NCI-H1105 treated with DMSO at 0.1 percent for 48 hours (cell line): ENCODE results near the gene GP5.

ENCODE experiments used
- DNase-seq: peaks from one replicate; lab custom pipeline; 2025; lab: John Stamatoyannopoulos, UW

The GP5 gene

GRCh38 chr3:194397757-194398312, 1.2 kb downstream of the GP5 start:
- no peak for DNase-seq

GRCh38 chr3:194396859-194397756, 2.0 kb downstream of the GP5 start:
- no peak for DNase-seq

GRCh38 chr3:194396539-194396858, 2.6 kb downstream of the GP5 start:
- DNase-seq, result no peak

- DNase-seq, result no peak
These were observed 3.1 kb downstream of the GP5 start for GRCh38 chr3:194395778-194396538.

- DNase-seq, result peak; percentile 98
These were observed 3.9 kb downstream of the GP5 start for GRCh38 chr3:194395212-194395611.

GRCh38 chr3:194392576-194392975, 6.5 kb downstream of the GP5 start:
- no peak for DNase-seq

- DNase-seq, result no peak
These were observed 8.2 kb downstream of the GP5 start for GRCh38 chr3:194390835-194391234.

- no peak for DNase-seq
These were observed 9.8 kb downstream of the GP5 start for GRCh38 chr3:194389269-194389668.

GRCh38 chr3:194387926-194388418, 11.1 kb downstream of the GP5 start:
- DNase-seq, result no peak

GRCh38 chr3:194387276-194387675, 11.8 kb downstream of the GP5 start:
- no peak for DNase-seq

GRCh38 chr3:194386648-194387047, 12.4 kb downstream of the GP5 start:
- DNase-seq, result no peak

- no peak for DNase-seq
These were observed 13.0 kb downstream of the GP5 start for GRCh38 chr3:194386066-194386465.

- DNase-seq, result no peak
These were observed 14.5 kb downstream of the GP5 start for GRCh38 chr3:194384569-194385001.

- DNase-seq, result no peak
These were observed 14.9 kb downstream of the GP5 start for GRCh38 chr3:194384156-194384555.

- no peak for DNase-seq
These were observed 15.7 kb downstream of the GP5 start for GRCh38 chr3:194383276-194383940.

- DNase-seq, result no peak
These were observed 16.2 kb downstream of the GP5 start for GRCh38 chr3:194382892-194383223.

- DNase-seq, result no peak
These were observed 16.7 kb downstream of the GP5 start for GRCh38 chr3:194382196-194382891.

- no peak for DNase-seq
These were observed 17.6 kb downstream of the GP5 start for GRCh38 chr3:194381460-194381875.

GRCh38 chr3:194380326-194380725, 18.7 kb downstream of the GP5 start:
- no peak for DNase-seq

- peak; percentile 77 for DNase-seq
These were observed 19.4 kb downstream of the GP5 start for GRCh38 chr3:194379651-194380050.

GRCh38 chr3:194379231-194379630, 19.8 kb downstream of the GP5 start:
- DNase-seq, result peak; percentile 56

- DNase-seq, result no peak
These were observed 21.4 kb downstream of the GP5 start for GRCh38 chr3:194377708-194378107.
